ENCODE measurements around the gene FKBP1A.

Gene FKBP1A

DNA sequence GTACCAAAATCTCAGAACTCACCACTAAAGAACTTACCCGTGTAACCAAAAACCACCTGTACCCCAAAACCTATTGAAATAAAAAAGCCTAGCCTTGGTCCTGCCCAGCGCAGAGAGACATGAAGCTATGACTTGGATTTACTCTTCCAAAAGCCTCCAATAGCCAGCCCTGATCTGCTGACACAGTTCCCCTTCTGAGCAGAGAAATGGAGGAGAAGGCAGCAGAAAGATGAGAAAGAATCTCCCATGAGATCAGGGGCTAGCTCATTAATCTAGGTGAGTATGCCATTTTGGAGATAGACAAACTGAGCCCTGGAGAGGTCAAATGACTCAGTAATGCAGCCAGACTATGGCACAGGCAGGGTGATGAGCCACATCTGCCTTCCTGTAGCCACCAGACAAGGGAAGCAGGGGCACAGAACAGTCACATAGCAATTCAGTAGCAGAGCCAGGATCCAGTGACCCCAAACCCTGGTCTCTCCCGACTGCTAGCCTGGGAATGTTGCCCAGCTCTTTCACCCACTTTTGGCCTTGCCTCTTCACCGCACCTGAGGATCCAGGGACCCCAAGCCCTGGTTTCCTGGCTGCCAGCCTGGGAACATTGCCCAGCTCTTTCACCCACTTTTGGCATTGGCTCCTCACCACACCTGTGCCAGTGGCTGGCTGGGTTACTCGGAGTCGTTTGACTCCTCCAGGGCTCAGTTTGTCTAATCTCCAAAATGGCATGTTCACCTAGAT, 56.7 kb downstream of the FKBP1A start:
- no peak overlapping the region for H2BK5ac ChIP-seq (ENCODE audit: low read depth, low read length, poor library complexity)
- H3K79me2 ChIP-seq (ENCODE audit: control insufficient read depth, insufficient read depth, low read length, poor library complexity), result no peaks in the 10 kb centered on the region
- no CpG with 5 or more reads among the region's 6 CpGs for WGBS (ENCODE audit: extremely low coverage, insufficient coverage, insufficient read length)
- H4K91ac ChIP-seq (ENCODE audit: low read depth, low read length), result no peak overlapping the region
- H3K4me3 ChIP-seq (ENCODE audit: low read depth, low read length), result no peak overlapping the region
- no peaks in the 10 kb centered on the region for H3K79me1 ChIP-seq (ENCODE audit: low read length)
- no peak overlapping the region for H2AK5ac ChIP-seq (ENCODE audit: low read length)
- DNase-seq, result no peak
- H2BK120ac ChIP-seq (ENCODE audit: insufficient read depth, low read length, poor library complexity), result no peak overlapping the region
- H3K9ac ChIP-seq (ENCODE audit: low read length), result no peak overlapping the region
- no peak overlapping the region for H2BK12ac ChIP-seq (ENCODE audit: low read length)
- H3K23ac ChIP-seq (ENCODE audit: low read length), result no peak overlapping the region
- no peak overlapping the region for H3K4me2 ChIP-seq (ENCODE audit: low read length)
- peaks cover 5 to 6% of the 10 kb centered on the region in 2 experiments for H3K36me3 ChIP-seq (ENCODE audit: control insufficient read depth in 1 of 2, insufficient read depth in 2 of 2, low read length in 2 of 2)
- H3K4me1 ChIP-seq (ENCODE audit: control insufficient read depth in 1 of 2, insufficient read depth in 2 of 2, low read length in 2 of 2), result peaks cover 2 to 14% of the 10 kb centered on the region in 2 experiments
- no peak overlapping the region for H3K14ac ChIP-seq (ENCODE audit: low read length)
- H4K12ac ChIP-seq (ENCODE audit: low read depth, low read length), result no peak overlapping the region
- no peaks in the 10 kb centered on the region for H3K9me3 ChIP-seq (ENCODE audit: insufficient read depth, low read depth, low read length)
- no peak overlapping the region for H3K4ac ChIP-seq (ENCODE audit: low read depth, low read length)
- H3K27me3 ChIP-seq (ENCODE audit: insufficient read depth, low read length), result no peaks in the 10 kb centered on the region
- no peak overlapping the region for H4K8ac ChIP-seq (ENCODE audit: low read depth, low read length)
- H2AFZ ChIP-seq (ENCODE audit: insufficient read depth, low read length, poor library complexity), result no peak overlapping the region
- no peak overlapping the region for H3K18ac ChIP-seq (ENCODE audit: low read length)
- H3K27ac ChIP-seq (ENCODE audit: low read depth, low read length), result no peak overlapping the region

DNA sequence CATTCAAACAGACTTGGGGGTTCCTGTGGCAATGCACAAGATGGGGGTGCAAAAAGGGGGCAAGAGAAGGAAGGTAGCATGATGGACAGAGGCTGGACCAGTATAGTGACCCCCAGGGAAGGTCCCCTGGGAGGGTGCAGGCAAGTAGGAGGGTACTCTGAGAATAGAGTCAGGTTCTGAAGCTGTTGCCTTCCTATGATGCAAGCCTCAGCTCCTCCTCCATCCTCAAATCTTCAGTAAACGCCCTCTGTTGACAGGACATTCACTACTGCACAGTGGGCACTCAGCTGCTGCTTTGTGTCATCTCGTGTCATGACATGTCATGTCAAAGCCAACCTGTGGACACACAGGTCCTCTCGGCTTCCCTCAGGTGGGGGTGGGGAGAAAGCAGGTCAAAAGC, 58.1 kb downstream of the FKBP1A start:
- H4K12ac ChIP-seq (ENCODE audit: low read depth, low read length), result no peak overlapping the region
- no peaks in the 10 kb centered on the region for H3K79me2 ChIP-seq (ENCODE audit: control insufficient read depth, insufficient read depth, low read length, poor library complexity)
- H3K27me3 ChIP-seq (ENCODE audit: insufficient read depth, low read length), result no peaks in the 10 kb centered on the region
- H2AK5ac ChIP-seq (ENCODE audit: low read length), result no peak overlapping the region
- peak in 1 of 2 donors; percentile 32 for DNase-seq
- no peak overlapping the region for H3K27ac ChIP-seq (ENCODE audit: low read depth, low read length)
- no peak overlapping the region for H3K14ac ChIP-seq (ENCODE audit: low read length)
- no peak overlapping the region for H2AFZ ChIP-seq (ENCODE audit: insufficient read depth, low read length, poor library complexity)
- no peak overlapping the region for H3K4ac ChIP-seq (ENCODE audit: low read depth, low read length)
- H4K91ac ChIP-seq (ENCODE audit: low read depth, low read length), result no peak overlapping the region
- no peak overlapping the region for H2BK5ac ChIP-seq (ENCODE audit: low read depth, low read length, poor library complexity)
- no peak overlapping the region for H4K8ac ChIP-seq (ENCODE audit: low read depth, low read length)
- H3K4me2 ChIP-seq (ENCODE audit: low read length), result no peak overlapping the region
- H3K4me1 ChIP-seq (ENCODE audit: control insufficient read depth in 1 of 2, insufficient read depth in 2 of 2, low read length in 2 of 2), result peaks cover 2 to 11% of the 10 kb centered on the region in 2 experiments
- H2BK120ac ChIP-seq (ENCODE audit: insufficient read depth, low read length, poor library complexity), result no peak overlapping the region
- H3K9ac ChIP-seq (ENCODE audit: low read length), result no peak overlapping the region
- peaks cover 5 to 9% of the 10 kb centered on the region in 2 experiments for H3K36me3 ChIP-seq (ENCODE audit: control insufficient read depth in 1 of 2, insufficient read depth in 2 of 2, low read length in 2 of 2)
- no peak overlapping the region for H2BK12ac ChIP-seq (ENCODE audit: low read length)
- no peak overlapping the region for H3K4me3 ChIP-seq (ENCODE audit: low read depth, low read length)
- WGBS (ENCODE audit: extremely low coverage, insufficient coverage, insufficient read length), result no CpG with 5 or more reads among the region's 3 CpGs
- no peak overlapping the region for H3K18ac ChIP-seq (ENCODE audit: low read length)
- H3K9me3 ChIP-seq (ENCODE audit: insufficient read depth, low read depth, low read length), result no peaks in the 10 kb centered on the region
- no peak overlapping the region for H3K23ac ChIP-seq (ENCODE audit: low read length)
- no peaks in the 10 kb centered on the region for H3K79me1 ChIP-seq (ENCODE audit: low read length)

DNA sequence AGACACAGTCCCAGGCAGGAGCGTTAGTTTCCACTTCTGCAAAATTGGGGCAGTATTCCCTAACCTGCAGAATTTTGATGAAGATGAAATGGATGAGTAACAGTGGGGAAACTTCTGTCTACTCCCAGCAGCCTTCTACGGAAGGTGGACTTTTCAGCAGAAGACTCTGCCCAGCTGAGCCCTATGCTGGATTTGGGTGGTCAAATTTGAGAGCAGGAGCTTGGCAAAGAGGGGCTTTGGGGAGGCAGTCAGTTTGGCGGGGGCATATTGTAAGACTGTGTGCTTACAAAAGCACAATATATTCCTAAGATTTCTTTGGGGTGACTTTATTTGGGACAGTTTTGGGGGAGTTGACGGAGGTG, 58.5 kb downstream of the FKBP1A start:
- H3K9ac ChIP-seq (ENCODE audit: low read length), result no peak overlapping the region
- H3K14ac ChIP-seq (ENCODE audit: low read length), result no peak overlapping the region
- no peak overlapping the region for H3K18ac ChIP-seq (ENCODE audit: low read length)
- H4K91ac ChIP-seq (ENCODE audit: low read depth, low read length), result no peak overlapping the region
- H3K27ac ChIP-seq (ENCODE audit: low read depth, low read length), result no peak overlapping the region
- no peaks in the 10 kb centered on the region for H3K79me2 ChIP-seq (ENCODE audit: control insufficient read depth, insufficient read depth, low read length, poor library complexity)
- H2BK5ac ChIP-seq (ENCODE audit: low read depth, low read length, poor library complexity), result no peak overlapping the region
- no peak overlapping the region for H2BK120ac ChIP-seq (ENCODE audit: insufficient read depth, low read length, poor library complexity)
- no peak overlapping the region for H2AK5ac ChIP-seq (ENCODE audit: low read length)
- H3K9me3 ChIP-seq (ENCODE audit: insufficient read depth, low read depth, low read length), result no peaks in the 10 kb centered on the region
- H2BK12ac ChIP-seq (ENCODE audit: low read length), result no peak overlapping the region
- H2AFZ ChIP-seq (ENCODE audit: insufficient read depth, low read length, poor library complexity), result no peak overlapping the region
- no peak overlapping the region for H3K4ac ChIP-seq (ENCODE audit: low read depth, low read length)
- no CpG with 5 or more reads among the region's 4 CpGs for WGBS (ENCODE audit: extremely low coverage, insufficient coverage, insufficient read length)
- H3K36me3 ChIP-seq (ENCODE audit: control insufficient read depth in 1 of 2, insufficient read depth in 2 of 2, low read length in 2 of 2), result peaks cover 5 to 9% of the 10 kb centered on the region in 2 experiments
- no peaks in the 10 kb centered on the region for H3K79me1 ChIP-seq (ENCODE audit: low read length)
- no peak overlapping the region for H3K23ac ChIP-seq (ENCODE audit: low read length)
- H4K12ac ChIP-seq (ENCODE audit: low read depth, low read length), result no peak overlapping the region
- H3K4me2 ChIP-seq (ENCODE audit: low read length), result no peak overlapping the region
- no peak for DNase-seq
- peaks cover 2 to 9% of the 10 kb centered on the region in 2 experiments for H3K4me1 ChIP-seq (ENCODE audit: control insufficient read depth in 1 of 2, insufficient read depth in 2 of 2, low read length in 2 of 2)
- H3K27me3 ChIP-seq (ENCODE audit: insufficient read depth, low read length), result no peaks in the 10 kb centered on the region
- no peak overlapping the region for H3K4me3 ChIP-seq (ENCODE audit: low read depth, low read length)
- no peak overlapping the region for H4K8ac ChIP-seq (ENCODE audit: low read depth, low read length)

DNA sequence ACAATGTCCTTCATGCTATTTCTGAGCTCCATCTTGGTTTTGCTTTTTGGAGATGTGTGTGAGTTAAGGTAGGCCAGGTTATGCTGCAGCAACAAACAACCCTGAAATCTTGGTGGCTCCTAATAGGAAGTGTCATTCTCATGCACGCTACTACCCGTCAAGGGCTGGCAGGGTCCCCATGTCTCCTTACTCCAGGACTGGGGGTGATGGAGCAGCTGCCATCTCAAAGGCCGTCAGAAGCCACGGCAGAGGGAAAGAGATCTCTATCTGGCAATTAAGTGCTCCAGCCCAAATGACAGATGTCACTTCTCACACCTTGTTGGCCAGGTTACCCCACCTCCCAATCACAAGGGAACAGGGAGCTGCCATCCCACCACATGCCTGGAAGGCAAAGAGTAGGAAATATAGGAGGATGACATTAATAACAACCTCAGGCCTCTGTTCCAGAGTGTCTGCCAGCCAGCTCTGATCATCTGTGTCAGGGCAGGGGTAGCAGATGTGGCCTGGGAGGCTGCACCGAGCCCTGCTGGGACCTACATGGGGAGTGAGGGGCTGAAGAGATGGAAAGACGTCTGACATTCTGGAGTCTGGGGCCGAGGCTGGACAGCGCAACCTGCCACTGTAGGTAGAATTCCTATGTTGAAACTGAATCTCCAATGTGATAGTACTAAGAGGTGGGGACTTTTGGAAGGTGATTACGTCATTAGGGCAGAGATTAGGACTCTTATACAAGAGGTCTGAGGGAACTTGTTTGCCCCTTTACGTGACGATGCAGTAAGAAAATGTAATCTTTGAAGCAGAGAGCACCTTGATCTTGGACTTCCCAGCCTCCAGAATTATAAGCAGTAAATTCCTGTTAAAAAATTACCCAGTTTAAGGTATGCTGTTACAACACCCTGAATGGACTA, 59.1 kb downstream of the FKBP1A start:
- Histone ChIP-seq H2AFZ (ENCODE audit: insufficient read depth, low read length, poor library complexity) (no peak overlapping the region), H3K9ac (ENCODE audit: low read length) (no peak overlapping the region), H4K8ac (ENCODE audit: low read depth, low read length) (no peak overlapping the region), H3K23ac (ENCODE audit: low read length) (no peak overlapping the region), H3K27me3 (ENCODE audit: insufficient read depth, low read length) (no peaks in the 10 kb centered on the region), H3K18ac (ENCODE audit: low read length) (no peak overlapping the region), H4K12ac (ENCODE audit: low read depth, low read length) (no peak overlapping the region), H3K27ac (ENCODE audit: low read depth, low read length) (no peak overlapping the region), H3K4me3 (ENCODE audit: low read depth, low read length) (no peak overlapping the region), H3K4ac (ENCODE audit: low read depth, low read length) (no peak overlapping the region), H3K36me3 (ENCODE audit: control insufficient read depth in 1 of 2, insufficient read depth in 2 of 2, low read length in 2 of 2) (peaks cover 5 to 9% of the 10 kb centered on the region in 2 experiments), H2BK12ac (ENCODE audit: low read length) (no peak overlapping the region), H3K79me2 (ENCODE audit: control insufficient read depth, insufficient read depth, low read length, poor library complexity) (no peaks in the 10 kb centered on the region), H4K91ac (ENCODE audit: low read depth, low read length) (no peak overlapping the region), H3K4me1 (ENCODE audit: control insufficient read depth in 1 of 2, insufficient read depth in 2 of 2, low read length in 2 of 2) (peaks cover 2 to 9% of the 10 kb centered on the region in 2 experiments), H3K79me1 (ENCODE audit: low read length) (no peaks in the 10 kb centered on the region), H3K14ac (ENCODE audit: low read length) (no peak overlapping the region), H3K4me2 (ENCODE audit: low read length) (no peak overlapping the region), H2BK120ac (ENCODE audit: insufficient read depth, low read length, poor library complexity) (no peak overlapping the region), H3K9me3 (ENCODE audit: insufficient read depth, low read depth, low read length) (no peaks in the 10 kb centered on the region), H2AK5ac (ENCODE audit: low read length) (no peak overlapping the region), H2BK5ac (ENCODE audit: low read depth, low read length, poor library complexity) (no peak overlapping the region)
- WGBS (ENCODE audit: extremely low coverage, insufficient coverage, insufficient read length), result no CpG with 5 or more reads among the region's 11 CpGs
- DNase-seq, result no peak
